Mammary epithelial cell (primary cell): ENCODE results near the gene TMEM94.

Experiments used
- CTCF ChIP-seq, 2 donors: IDR thresholded peaks in 1 of 2; conservative IDR thresholded peaks in 1 of 2; 2 replicates each; pipeline ENCODE4 v1.5.1; 2011 to 2012; ENCODE audit warnings: inconsistent platforms in 2 of 2, low read length in 2 of 2, mild to moderate bottlenecking in 2 of 2, control low read depth in 1 of 2, low read depth in 1 of 2; ENCODE audit not compliant: insufficient read depth in 1 of 2; ENCODE audit errors: extremely low read depth in 1 of 2
- EZH2 ChIP-seq: IDR thresholded peaks from 2 replicates; pipeline ENCODE4 v1.6.1; 2012; ENCODE audit warnings: low read length, inconsistent platforms, borderline replicate concordance

GRCh38 chr17:75478508-75478907 is 22.1 kb downstream of the TMEM94 start:
- TF ChIP-seq CTCF (conservative IDR thresholded peaks at IDR 0.05 in 1 of 2, IDR thresholded peaks at IDR 0.05 in 1 of 2; ENCODE audit: extremely low read depth in 1 of 2, insufficient read depth in 1 of 2, low read depth in 1 of 2, low read length in 2 of 2): no peak
- TF ChIP-seq EZH2: no peak
